HAP-1 (cell line): ENCODE measurements around the gene C1GALT1.
A peak's percentile ranks its signal among the peaks of the same experiment; 100 is the strongest.

Source experiments
- DNase-seq, 2 experiments: peaks; one replicate each; pipeline ENCODE4 v3.0.0-alpha.2; 2016 to 2020; ENCODE audit warnings: low spot score in 2 of 2
- H3K27me3 ChIP-seq: fragments of 250-450 bp; sonication (Bioruptor Pico); 2 replicates; pipeline ENCODE4 v1.5.1; 2020; ENCODE audit warnings: low read depth, mild to moderate bottlenecking, moderate library complexity
- H3K36me3 ChIP-seq: fragments of 250-450 bp; sonication (Bioruptor Pico); replicated peaks from 2 replicates; pipeline ENCODE4 v1.5.1; 2020; ENCODE audit warnings: mild to moderate bottlenecking
- H3K4me1 ChIP-seq: fragments of 250-450 bp; sonication (Bioruptor Pico); 2 replicates; pipeline ENCODE4 v1.5.1; 2020; ENCODE audit warnings: mild to moderate bottlenecking
- H3K4me3 ChIP-seq: fragments of 250-450 bp; sonication (Bioruptor Pico); 2 replicates; pipeline ENCODE4 v1.5.1; 2020; ENCODE audit warnings: mild to moderate bottlenecking, moderate library complexity
- H3K9me3 ChIP-seq: fragments of 250-450 bp; sonication (Bioruptor Pico); 2 replicates; pipeline ENCODE4 v1.5.1; 2020; ENCODE audit warnings: mild to moderate bottlenecking, moderate library complexity
- in situ Hi-C: fragments of 300-500 bp; cut with MboI; formaldehyde crosslinking; loops from 3 replicates; pipeline ENCODE4 v1.14.3; 2020; ENCODE audit warnings: low sequenced_read_pairs, inconsistent platforms, mixed read lengths

The C1GALT1 gene

DNA sequence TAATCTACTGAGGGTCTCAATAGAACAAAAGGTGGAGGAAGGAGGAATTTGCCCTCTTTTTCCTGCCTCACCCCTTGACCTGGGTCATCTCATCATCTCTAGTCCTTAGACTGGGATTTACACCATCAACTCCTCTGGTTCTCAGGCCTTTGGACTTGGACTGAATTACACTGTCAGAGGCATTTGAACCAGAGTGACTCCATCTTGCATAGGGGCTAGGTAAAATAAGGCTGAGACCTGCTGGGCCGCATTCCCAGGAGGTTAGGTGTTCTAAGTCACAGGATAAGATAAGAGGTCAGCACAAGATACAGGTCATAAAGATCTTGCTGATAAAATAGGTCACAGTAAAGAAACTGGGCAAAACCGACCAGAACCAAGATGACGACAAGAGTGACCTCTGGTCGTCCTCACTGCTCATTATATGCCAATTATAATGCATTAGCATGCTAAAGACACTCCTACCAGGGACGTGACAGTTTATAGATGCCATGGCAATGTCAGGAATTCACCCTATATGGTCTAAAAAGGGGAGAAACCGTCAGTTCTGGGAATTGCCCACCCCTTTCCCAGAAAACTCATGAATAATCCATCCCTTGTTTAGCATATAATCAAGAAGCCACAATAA lies 84.0 kb downstream of the C1GALT1 start:
- Histone ChIP-seq H3K4me1 (no peaks in the 10 kb centered on the region), H3K36me3 (no peaks in the 10 kb centered on the region), H3K9me3 (no peaks in the 10 kb centered on the region), H3K4me3 (no peak overlapping the region), H3K27me3 (no peaks in the 10 kb centered on the region)
- in situ Hi-C loops = no loop called here
- no peak for DNase-seq

DNA sequence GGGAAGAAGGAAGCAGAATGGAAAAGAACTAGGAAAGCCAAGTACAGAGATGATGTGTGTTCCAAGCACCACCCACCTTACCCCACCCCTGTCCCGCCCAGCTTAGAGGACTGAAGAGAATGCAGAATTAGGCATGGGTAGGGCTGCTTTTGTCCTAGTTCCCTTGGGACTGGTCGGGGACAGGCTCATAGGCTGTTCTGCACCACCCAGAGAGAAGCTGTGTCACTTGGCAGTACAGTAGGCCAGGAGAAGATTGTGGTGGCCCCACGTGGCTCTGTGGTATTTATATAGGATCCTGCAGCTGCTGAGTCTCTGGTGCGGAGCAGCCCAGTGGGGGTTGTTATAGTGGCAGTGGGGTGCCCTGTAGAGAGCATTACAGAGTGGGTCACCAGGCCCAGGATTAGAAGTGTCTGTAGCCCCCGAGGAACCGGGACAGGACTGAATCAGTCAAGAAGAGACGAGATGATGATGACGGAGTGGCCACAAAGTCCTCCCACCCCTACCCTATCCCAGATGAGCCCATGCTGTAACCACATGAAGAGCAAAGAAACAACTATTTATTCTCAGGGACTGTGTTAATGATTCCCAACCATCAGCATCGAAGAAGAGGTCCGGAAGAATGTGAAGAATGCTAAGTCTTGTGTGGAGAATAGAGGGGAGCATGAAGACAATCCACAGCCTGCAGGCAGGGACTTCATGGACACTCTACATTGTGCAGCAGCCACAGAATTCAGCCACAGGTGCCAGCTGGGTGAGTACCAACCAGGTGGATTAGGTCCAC lies 88.9 kb downstream of the C1GALT1 start:
- DNase-seq = peak; percentile 3 to 62
- Histone ChIP-seq H3K4me3 (no peak overlapping the region), H3K27me3 (no peaks in the 10 kb centered on the region), H3K4me1 (no peaks in the 10 kb centered on the region), H3K9me3 (no peaks in the 10 kb centered on the region), H3K36me3 (no peaks in the 10 kb centered on the region)
- in situ Hi-C loops = no loop called here

- in situ Hi-C loops = no loop called here
- no peaks in the 10 kb centered on the region for H3K9me3 ChIP-seq
- H3K4me3 ChIP-seq = no peak overlapping the region
- no peaks in the 10 kb centered on the region for H3K27me3 ChIP-seq
- no peak for DNase-seq
- H3K4me1 ChIP-seq = no peaks in the 10 kb centered on the region
- no peaks in the 10 kb centered on the region for H3K36me3 ChIP-seq
Measured at GRCh38 chr7:7272294-7272693, 90.0 kb downstream of the C1GALT1 start.

DNA sequence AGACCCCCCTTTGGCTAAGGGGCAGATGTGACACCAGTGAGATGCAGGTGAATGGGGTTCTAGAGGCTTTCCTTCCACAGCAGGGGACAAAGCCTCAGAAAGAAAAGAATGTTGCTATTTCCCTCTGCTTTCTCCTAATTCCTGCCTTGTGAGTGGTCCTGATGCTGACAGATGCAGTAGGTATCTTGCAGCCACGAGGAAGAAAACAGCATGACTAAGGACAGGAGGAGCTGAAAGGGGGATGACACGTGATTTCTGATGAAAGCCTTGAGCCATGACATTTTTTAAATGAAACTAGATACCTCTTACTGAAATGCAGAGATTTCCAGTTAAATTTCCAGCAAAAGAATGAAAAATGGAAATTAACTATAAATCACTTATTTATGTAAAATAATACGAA lies 92.4 kb downstream of the C1GALT1 start:
- in situ Hi-C loops = no loop called here
- Histone ChIP-seq H3K4me3 (no peak overlapping the region), H3K4me1 (no peaks in the 10 kb centered on the region), H3K27me3 (no peaks in the 10 kb centered on the region), H3K36me3 (no peaks in the 10 kb centered on the region), H3K9me3 (no peaks in the 10 kb centered on the region)
- DNase-seq = no peak

- in situ Hi-C loops = no loop called here
- Histone ChIP-seq H3K27me3 (no peaks in the 10 kb centered on the region), H3K36me3 (no peaks in the 10 kb centered on the region), H3K4me1 (no peaks in the 10 kb centered on the region), H3K9me3 (no peaks in the 10 kb centered on the region), H3K4me3 (no peak overlapping the region)
- no peak for DNase-seq
Measured at GRCh38 chr7:7276161-7276560, 93.8 kb downstream of the C1GALT1 start.

DNA sequence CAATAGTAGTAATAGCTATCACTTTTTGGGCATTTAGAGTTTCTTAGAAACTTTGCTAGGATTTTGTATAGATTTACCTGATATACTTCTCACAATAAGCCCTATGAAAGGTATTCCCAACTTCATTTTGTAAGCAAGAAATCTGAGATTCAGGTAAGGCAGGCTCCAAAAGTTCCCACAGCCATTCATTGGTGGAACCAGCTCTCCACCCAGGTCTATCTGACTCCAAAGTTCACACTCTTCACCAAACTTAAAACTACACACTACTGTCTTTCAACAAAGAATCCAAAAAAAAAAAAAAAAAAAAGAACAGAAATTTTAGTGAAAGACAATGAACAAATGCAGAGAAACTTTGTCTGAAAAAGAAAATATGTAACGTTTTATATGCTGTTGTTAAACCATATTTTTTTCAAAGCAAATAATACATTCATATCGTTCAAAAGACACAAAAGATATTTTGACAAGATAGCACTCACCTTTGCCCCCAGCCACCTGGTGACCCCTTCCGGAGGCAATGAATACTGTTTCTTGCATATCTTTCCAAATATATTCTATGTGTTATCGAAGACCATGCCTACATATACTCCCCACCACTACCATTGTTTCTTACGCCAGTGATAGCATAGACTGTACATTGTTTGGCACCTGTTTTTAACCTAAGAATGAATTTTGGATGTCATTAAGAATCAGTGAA lies 108.2 kb downstream of the C1GALT1 start:
- in situ Hi-C loops = no loop called here
- Histone ChIP-seq H3K36me3 (no peaks in the 10 kb centered on the region), H3K9me3 (0 out of 2 replicates have a peak, but pooled peaks cover 2% of the 10 kb centered on the region), H3K4me1 (no peaks in the 10 kb centered on the region), H3K4me3 (no peak overlapping the region), H3K27me3 (0 out of 2 replicates have a peak, but pooled peaks cover 3% of the 10 kb centered on the region)
- no peak for DNase-seq

GRCh38 chr7:7292085-7292484 lies 109.7 kb downstream of the C1GALT1 start:
- no peak overlapping the region for H3K4me3 ChIP-seq
- no peak for DNase-seq
- H3K27me3 ChIP-seq = 0 out of 2 replicates have a peak, but pooled peaks cover 3% of the 10 kb centered on the region
- H3K4me1 ChIP-seq = no peaks in the 10 kb centered on the region
- H3K9me3 ChIP-seq = no peaks in the 10 kb centered on the region
- H3K36me3 ChIP-seq = no peaks in the 10 kb centered on the region
- in situ Hi-C loops = no loop called here

- in situ Hi-C loops = no loop called here
Measured at GRCh38 chr7:7292608-7293007, 110.3 kb downstream of the C1GALT1 start.

DNA sequence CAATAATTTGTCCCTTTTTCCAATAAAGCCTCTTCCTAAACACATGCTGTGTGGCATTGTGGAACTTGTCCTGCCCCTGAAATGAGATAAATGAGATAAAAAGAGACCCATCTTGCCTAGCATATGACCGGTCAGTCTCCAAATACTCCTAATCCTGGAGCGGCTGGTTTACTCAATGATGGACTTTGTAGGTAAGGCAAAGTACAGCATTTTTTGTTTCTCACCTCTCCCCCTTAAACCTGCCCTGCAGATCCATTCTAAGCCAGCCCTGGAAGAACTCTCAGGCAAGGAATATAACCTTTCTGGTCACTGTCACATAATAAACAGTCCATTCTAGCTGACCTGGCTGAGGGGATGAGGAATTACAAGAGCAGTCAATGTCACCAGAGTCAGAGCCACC lies 110.7 kb downstream of the C1GALT1 start:
- Histone ChIP-seq H3K4me3 (no peak overlapping the region), H3K36me3 (no peaks in the 10 kb centered on the region), H3K9me3 (no peaks in the 10 kb centered on the region), H3K27me3 (0 out of 2 replicates have a peak, but pooled peaks cover 3% of the 10 kb centered on the region), H3K4me1 (no peaks in the 10 kb centered on the region)
- in situ Hi-C loops = no loop called here
- no peak for DNase-seq

More at GRCh38 chr7:7292608-7293007, 110.3 kb downstream of the C1GALT1 start:
- Histone ChIP-seq H3K27me3 (0 out of 2 replicates have a peak, but pooled peaks cover 3% of the 10 kb centered on the region), H3K4me1 (no peaks in the 10 kb centered on the region), H3K9me3 (no peaks in the 10 kb centered on the region), H3K36me3 (no peaks in the 10 kb centered on the region), H3K4me3 (no peak overlapping the region)
- no peak for DNase-seq

- Histone ChIP-seq H3K9me3 (no peaks in the 10 kb centered on the region), H3K27me3 (0 out of 2 replicates have a peak, but pooled peaks cover 3% of the 10 kb centered on the region), H3K4me1 (no peaks in the 10 kb centered on the region), H3K36me3 (no peaks in the 10 kb centered on the region), H3K4me3 (no peak overlapping the region)
- DNase-seq = no peak
- in situ Hi-C loops = no loop called here
Measured at GRCh38 chr7:7294911-7295310, 112.6 kb downstream of the C1GALT1 start.
